NCI-H1105 treated with DMSO at 0.1 percent for 48 hours (cell line): ENCODE results near the gene UBASH3B.

Source experiments
- DNase-seq: peaks from one replicate; lab custom pipeline; 2025; lab: John Stamatoyannopoulos, UW

UBASH3B gene

GRCh38 chr11:122755409-122755808, 99.9 kb downstream of the UBASH3B start:
- DNase-seq = no peak

GRCh38 chr11:122755941-122756340, 100.4 kb downstream of the UBASH3B start:
- no peak for DNase-seq

- no peak for DNase-seq
Measured at GRCh38 chr11:122756417-122756816, 100.9 kb downstream of the UBASH3B start.

- DNase-seq = no peak
Measured at GRCh38 chr11:122757201-122757600, 101.7 kb downstream of the UBASH3B start.

- no peak for DNase-seq
Measured at GRCh38 chr11:122758339-122758738, 102.8 kb downstream of the UBASH3B start.

GRCh38 chr11:122758974-122759373, 103.5 kb downstream of the UBASH3B start:
- DNase-seq = no peak

GRCh38 chr11:122763108-122763507, 107.6 kb downstream of the UBASH3B start:
- DNase-seq = no peak

GRCh38 chr11:122764371-122765090, 109.0 kb downstream of the UBASH3B start:
- no peak for DNase-seq

GRCh38 chr11:122765487-122766131, 110.1 kb downstream of the UBASH3B start:
- DNase-seq = peak; percentile 13

GRCh38 chr11:122769126-122769780, 113.7 kb downstream of the UBASH3B start:
- no peak for DNase-seq

- no peak for DNase-seq
Measured at GRCh38 chr11:122772945-122773344, 117.4 kb downstream of the UBASH3B start.

- no peak for DNase-seq
Measured at GRCh38 chr11:122773781-122774266, 118.3 kb downstream of the UBASH3B start.

- DNase-seq = no peak
Measured at GRCh38 chr11:122775675-122776271, 120.3 kb downstream of the UBASH3B start.

GRCh38 chr11:122776546-122776945, 121.0 kb downstream of the UBASH3B start:
- no peak for DNase-seq

- no peak for DNase-seq
Measured at GRCh38 chr11:122777343-122777742, 121.8 kb downstream of the UBASH3B start.

GRCh38 chr11:122778148-122778547, 122.6 kb downstream of the UBASH3B start:
- no peak for DNase-seq

- DNase-seq = no peak
Measured at GRCh38 chr11:122779047-122779629, 123.6 kb downstream of the UBASH3B start.

GRCh38 chr11:122780296-122780949, 124.9 kb downstream of the UBASH3B start:
- DNase-seq = no peak

- DNase-seq = peak; percentile 89
Measured at GRCh38 chr11:122781378-122782195, 126.1 kb downstream of the UBASH3B start.

GRCh38 chr11:122782222-122782621, 126.7 kb downstream of the UBASH3B start:
- DNase-seq = no peak
